ENCODE results near the gene ZSWIM2. TPM values are rescaled to one million over a fixed set of nuclear protein-coding genes. Genes with fewer than 3 reads are reported as not detected.
A peak's percentile ranks its signal among the peaks of the same experiment; 100 is the strongest.
"Not testable (repeated sequence)": the region's sequence is repeated elsewhere in the genome, so short reads cannot be mapped to it uniquely, and the experiment has no call there.

The ZSWIM2 gene, protein sequence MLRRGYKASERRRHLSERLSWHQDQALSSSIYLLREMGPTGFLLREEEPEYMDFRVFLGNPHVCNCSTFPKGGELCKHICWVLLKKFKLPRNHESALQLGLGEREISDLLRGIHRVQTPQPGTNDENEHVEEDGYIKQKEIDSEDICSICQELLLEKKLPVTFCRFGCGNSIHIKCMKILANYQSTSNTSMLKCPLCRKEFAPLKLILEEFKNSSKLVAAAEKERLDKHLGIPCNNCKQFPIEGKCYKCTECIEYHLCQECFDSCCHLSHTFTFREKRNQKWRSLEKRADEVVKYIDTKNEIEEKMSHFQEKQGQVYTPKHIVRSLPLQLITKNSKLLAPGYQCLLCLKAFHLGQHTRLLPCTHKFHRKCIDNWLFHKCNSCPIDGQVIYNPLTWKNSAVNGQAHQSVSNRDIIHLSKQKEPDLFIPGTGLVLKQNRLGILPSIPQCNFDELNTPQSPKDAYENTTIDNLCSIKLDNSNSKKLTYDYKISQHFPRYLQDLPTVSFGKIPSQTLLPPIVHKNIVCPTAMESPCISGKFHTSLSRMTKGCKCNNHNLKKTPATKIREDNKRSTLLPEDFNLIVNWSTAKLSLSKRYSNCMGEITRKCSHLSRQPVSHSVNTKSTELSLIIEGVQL
- total RNA-seq = not detected

DNA sequence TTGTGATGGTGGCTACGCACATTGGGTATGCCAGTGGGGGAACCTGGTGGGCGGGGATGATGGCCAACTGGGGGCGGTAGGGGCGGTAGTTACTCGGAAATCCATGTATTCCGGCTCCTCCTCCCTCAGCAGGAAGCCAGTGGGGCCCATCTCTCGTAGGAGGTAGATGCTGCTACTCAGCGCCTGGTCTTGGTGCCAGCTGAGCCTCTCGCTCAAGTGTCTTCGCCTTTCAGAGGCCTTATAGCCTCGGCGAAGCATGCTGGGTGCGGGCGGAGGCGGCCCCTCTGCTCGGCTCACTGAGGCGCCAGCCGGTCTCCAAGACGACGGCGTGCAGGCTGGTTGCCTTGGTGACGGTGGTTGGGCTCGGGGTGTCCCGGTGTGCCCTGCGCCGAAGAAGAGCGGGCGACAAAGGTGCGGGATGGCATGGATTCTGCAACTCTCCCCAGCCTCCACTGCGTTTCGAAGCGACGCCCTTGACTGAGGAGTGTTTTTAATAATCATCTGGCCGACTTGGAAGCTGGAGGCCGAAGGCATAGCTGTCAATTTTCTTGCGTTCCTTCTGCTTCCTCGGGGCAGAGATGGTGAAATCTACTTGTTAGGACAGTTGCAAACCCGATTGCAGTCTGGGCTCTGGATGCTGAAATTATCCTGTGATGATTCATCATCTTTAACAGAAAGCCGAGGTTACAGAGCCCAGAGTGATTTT lies at the start of gene ZSWIM2:
Gene ZSWIM2 (minus strand): TSS at position 298 of the 706 bp plus-strand sequence. CDS start 40 bp downstream, at position 258.
- peak; percentile 60 for ATAC-seq
- peak within 1 kb of the TSS; percentile 28 for H3K4me3 Mint-ChIP-seq
- CTCF ChIA-PET = no interaction called here

DNA sequence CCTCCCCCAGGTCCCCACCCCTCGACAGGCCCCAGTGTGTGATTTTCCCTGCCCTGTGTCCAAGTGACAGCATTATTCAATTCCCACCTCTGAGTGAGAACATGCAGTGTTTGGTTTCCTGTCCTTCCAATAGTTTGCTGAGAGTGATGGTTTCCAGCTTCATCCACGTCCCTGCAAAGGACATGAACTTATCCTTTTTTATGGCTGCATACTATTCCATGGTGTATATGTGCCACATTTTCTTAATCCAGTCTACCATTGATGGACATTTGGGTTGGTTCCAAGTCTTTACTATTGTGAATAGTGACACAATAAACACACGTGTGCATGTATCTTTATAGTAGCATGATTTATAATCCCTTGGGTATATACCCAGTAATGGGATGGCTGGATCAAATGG lies 47.2 kb upstream of the ZSWIM2 start:
- H3K27me3 Mint-ChIP-seq; H3K4me1 Mint-ChIP-seq; CTCF ChIA-PET; H3K9me3 Mint-ChIP-seq (ENCODE audit: low read depth); DNase-seq; H3K36me3 Mint-ChIP-seq; H3K27ac Mint-ChIP-seq; H3K4me3 Mint-ChIP-seq; ATAC-seq: not testable (repeated sequence)

More for the DNA sequence above, at the start of gene ZSWIM2:
- Mint-ChIP-seq H3K9me3 (ENCODE audit: low read depth) (no peaks in the 10 kb centered on the region), H3K4me1 (peaks cover 12% of the 10 kb centered on the region), H3K27me3 (peaks cover 22% of the 10 kb centered on the region), H3K36me3 (no peaks in the 10 kb centered on the region), H3K27ac (no peak within 1 kb of the TSS)
- DNase-seq = peak; percentile 46

DNA sequence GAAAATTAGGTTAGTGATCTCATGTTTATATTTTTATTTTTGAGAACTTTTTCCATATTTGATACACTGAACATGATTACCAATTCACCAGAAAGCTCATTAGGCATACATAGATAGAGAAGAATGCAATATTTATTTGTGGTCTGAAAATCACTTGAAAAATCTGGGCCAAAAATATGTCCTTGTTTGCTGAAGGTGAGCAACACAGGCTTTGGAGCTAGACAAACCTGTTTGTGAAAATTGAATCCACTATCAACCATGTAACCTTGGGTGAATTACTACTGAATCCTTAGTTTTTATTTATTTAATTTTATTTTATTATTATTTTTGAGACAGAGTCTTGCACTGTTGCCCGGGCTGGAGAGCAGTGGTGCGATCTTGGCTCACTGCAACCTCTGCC lies 46.5 kb upstream of the ZSWIM2 start:
- Mint-ChIP-seq H3K27ac (no peak overlapping the region), H3K4me1 (no peaks in the 10 kb centered on the region), H3K36me3 (no peaks in the 10 kb centered on the region), H3K27me3 (no peaks in the 10 kb centered on the region), H3K9me3 (ENCODE audit: low read depth) (peaks cover 5% of the 10 kb centered on the region), H3K4me3 (no peak overlapping the region)
- no peak for ATAC-seq
- CTCF ChIA-PET = no interaction called here
- DNase-seq = no peak

DNA sequence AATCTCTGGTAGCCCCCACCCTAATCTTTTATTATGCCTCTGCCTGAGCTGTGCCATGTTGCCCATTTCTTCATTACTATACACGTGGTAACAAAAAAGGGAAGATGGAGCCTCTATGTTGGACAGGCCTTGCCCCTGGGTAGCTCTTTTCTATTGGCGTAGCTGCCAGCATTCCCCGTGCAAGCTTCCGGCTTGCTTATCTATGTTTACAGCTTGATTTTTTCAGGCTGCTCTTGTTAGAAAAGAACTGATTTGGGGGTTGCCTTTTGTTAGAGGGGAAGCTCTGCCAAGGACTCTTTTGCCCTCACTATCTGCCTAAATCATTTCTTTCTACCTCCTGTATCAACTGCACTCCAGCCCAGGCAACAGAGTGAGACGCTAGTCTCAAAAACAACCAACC lies 45.5 kb upstream of the ZSWIM2 start:
- no peak for DNase-seq
- H3K9me3 Mint-ChIP-seq (ENCODE audit: low read depth) = peaks cover 3% of the 10 kb centered on the region
- no peak for ATAC-seq
- H3K27me3 Mint-ChIP-seq = no peaks in the 10 kb centered on the region
- H3K27ac Mint-ChIP-seq = no peak overlapping the region
- no peaks in the 10 kb centered on the region for H3K4me1 Mint-ChIP-seq
- no peaks in the 10 kb centered on the region for H3K36me3 Mint-ChIP-seq
- CTCF ChIA-PET = no interaction called here
- H3K4me3 Mint-ChIP-seq = no peak overlapping the region

DNA sequence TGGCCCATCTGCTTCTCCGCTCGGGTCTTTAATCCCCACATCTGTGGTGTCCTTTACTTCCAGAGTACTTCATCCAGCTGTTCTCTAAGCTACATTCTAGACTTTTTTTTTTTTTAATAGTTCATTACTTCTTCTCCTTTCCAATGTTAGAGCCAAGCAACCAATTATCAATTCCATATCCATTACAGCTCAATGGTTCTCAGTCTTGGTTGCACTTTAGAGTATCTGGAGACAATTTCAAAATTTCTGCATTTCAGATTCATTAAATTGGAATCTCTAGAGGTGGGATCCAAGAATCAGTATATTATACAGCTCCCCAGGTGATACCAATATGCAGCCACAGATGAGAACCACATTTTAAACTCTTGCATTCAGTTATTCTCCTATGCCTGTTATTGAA lies 43.9 kb upstream of the ZSWIM2 start:
- Mint-ChIP-seq H3K4me1 (no peaks in the 10 kb centered on the region), H3K36me3 (no peaks in the 10 kb centered on the region), H3K4me3 (no peak overlapping the region), H3K27me3 (no peaks in the 10 kb centered on the region), H3K27ac (no peak overlapping the region), H3K9me3 (ENCODE audit: low read depth) (peaks cover 3% of the 10 kb centered on the region)
- CTCF ChIA-PET = no interaction called here
- ATAC-seq (no peak), DNase-seq (no peak)

DNA sequence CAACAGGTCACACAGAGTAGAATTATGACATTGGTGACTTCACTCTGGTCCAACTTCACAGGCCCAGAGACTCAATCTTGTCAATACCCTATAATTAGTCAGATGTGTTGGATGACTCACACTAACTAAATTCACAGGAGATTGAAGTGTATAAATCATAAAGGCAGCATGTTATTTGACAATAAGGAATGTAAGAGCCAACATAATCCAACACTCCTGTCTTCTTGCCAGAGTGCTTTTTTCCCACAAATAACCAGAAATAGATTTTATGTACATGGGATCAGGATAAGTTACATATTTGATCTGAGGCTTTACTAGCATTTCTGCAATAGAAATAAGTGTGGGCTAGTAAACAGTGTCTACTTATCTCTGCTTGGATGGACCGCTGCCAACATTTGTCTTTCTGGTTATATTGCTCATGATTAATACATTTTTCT lies 42.2 kb upstream of the ZSWIM2 start:
- Mint-ChIP-seq H3K27ac (no peak overlapping the region), H3K9me3 (ENCODE audit: low read depth) (peaks cover 3% of the 10 kb centered on the region), H3K4me3 (no peak overlapping the region), H3K4me1 (no peaks in the 10 kb centered on the region), H3K36me3 (no peaks in the 10 kb centered on the region), H3K27me3 (no peaks in the 10 kb centered on the region)
- ATAC-seq (no peak), DNase-seq (no peak)
- CTCF ChIA-PET = no interaction called here

DNA sequence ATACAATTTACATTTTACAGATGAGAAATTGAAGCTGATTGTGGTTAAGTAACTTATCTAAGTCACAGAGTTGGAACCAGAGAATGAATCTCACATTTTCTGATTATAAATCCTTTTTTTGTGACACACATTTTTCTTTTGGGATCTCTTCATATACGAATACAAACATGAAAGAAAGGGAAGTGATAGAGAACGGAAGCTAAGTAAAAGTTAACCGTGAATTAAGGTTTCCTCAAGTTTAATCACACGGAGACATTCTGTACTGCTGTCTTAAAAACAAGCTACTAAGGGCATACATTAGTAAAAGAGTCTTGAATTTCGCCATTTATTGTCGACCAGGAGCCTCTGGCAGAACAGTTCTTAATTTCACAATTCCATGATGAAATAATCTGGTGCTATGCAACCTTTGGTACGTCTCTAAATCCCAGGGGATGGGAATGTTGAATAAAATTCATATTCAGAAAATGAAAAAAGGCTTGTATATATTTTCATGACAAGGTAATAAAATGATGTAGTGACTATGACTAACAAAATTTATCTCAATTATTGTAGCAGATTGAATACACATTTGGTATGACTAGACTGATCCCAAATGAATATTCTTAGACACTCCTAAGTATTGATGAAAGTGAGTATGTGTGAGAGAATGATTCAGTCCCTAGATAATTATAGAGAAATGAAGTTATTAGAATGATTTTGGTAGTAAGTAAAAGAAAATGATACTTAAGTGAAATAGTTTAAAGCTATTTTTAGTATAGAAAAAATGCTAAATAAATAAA lies 40.3 kb upstream of the ZSWIM2 start:
- H3K4me3 Mint-ChIP-seq = no peak overlapping the region
- H3K9me3 Mint-ChIP-seq (ENCODE audit: low read depth) = no peaks in the 10 kb centered on the region
- DNase-seq = no peak
- no peaks in the 10 kb centered on the region for H3K27me3 Mint-ChIP-seq
- H3K36me3 Mint-ChIP-seq = no peaks in the 10 kb centered on the region
- H3K27ac Mint-ChIP-seq = no peak overlapping the region
- ATAC-seq = no peak
- CTCF ChIA-PET = no interaction called here
- H3K4me1 Mint-ChIP-seq = no peaks in the 10 kb centered on the region

DNA sequence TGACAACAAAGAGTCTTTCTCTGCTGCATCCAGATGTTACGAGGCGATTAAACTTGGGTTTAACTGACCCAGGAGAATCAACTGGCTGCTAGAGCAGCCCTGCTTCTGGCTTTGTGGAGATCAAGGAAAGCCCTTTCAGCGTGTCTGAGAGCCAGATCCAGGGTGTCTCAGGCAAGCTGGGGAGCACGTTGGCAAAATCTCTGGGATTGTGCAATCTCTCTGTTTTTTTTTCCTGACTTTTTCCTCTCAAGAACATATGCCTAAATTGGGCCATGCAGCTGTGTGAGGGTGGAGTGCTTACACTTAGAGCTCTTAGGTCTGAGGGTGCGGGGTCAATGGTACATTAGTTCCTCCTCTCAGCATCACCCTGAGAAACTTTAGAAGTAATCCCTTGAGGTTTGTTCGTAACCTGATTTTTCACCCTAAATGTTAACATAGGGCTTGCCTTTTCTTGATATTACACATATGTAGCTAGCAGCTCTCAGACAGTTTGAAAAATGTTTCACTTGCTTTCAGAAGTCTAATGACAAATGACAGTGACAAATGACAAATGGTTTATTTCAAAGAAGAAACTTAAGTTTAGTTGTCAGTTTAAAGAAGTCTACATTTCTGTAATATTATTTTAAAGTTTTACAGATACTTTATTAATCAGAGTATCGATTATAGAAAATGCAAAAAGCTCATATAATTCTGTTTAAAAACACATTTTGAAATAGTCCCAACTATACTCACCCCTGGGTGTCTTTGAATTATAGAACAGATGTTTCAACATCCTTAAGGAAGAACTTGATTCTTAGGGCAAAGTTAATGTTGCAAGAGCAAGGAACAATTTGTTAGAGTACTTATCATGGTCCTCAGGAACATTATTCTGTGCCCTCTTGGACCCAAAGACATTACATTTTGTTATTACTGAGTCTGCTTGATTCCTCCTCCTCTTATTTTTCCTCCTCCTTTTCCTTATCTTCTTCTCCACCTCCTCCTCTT lies 38.4 kb upstream of the ZSWIM2 start:
- Mint-ChIP-seq H3K36me3 (no peaks in the 10 kb centered on the region), H3K4me3 (no peak overlapping the region), H3K9me3 (ENCODE audit: low read depth) (no peaks in the 10 kb centered on the region), H3K4me1 (no peaks in the 10 kb centered on the region), H3K27ac (no peak overlapping the region), H3K27me3 (no peaks in the 10 kb centered on the region)
- no peak for DNase-seq
- ATAC-seq = no peak
- CTCF ChIA-PET = no interaction called here

DNA sequence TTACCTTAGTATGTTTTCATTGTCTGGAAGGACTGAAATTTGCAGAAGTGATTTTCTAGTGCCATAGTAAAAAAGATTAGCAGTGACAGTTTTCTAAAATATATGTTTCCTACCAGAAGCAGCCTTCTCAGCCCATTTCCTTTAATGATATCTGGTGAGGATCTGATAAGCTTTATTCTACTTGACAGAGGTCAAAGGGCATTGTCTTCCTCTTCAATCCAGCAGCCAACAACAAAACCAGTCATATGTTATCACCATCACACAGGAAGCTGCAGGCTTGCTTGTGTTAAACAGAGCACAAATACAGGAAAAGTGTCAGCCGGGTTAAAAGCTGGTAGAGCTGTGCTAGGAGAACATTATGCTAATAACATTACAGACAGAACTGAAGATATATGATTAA lies 35.6 kb upstream of the ZSWIM2 start:
- Mint-ChIP-seq H3K4me1 (no peaks in the 10 kb centered on the region), H3K27me3 (no peaks in the 10 kb centered on the region), H3K27ac (no peak overlapping the region), H3K9me3 (ENCODE audit: low read depth) (no peaks in the 10 kb centered on the region), H3K36me3 (no peaks in the 10 kb centered on the region), H3K4me3 (no peak overlapping the region)
- ATAC-seq (no peak), DNase-seq (no peak)
- CTCF ChIA-PET = no interaction called here

DNA sequence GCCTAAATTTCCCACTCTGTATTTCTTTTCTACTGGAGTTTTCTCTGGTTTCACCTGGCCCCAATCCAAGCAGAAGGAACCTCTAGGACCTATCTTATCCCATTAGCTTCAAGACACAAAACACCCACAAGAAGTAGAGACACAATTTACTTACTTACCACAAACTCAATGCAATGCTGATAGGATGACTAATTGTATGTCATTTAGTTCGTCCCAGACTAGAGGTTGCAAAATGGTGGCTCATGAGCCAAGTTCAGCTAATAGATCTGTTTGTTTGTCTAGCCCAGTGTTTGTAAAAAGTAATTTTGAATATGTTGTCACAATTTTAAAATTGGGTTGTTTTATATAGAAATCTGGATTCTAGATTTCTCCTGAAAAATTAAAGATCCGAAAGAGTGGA lies 34.7 kb upstream of the ZSWIM2 start:
- ATAC-seq = no peak

DNA sequence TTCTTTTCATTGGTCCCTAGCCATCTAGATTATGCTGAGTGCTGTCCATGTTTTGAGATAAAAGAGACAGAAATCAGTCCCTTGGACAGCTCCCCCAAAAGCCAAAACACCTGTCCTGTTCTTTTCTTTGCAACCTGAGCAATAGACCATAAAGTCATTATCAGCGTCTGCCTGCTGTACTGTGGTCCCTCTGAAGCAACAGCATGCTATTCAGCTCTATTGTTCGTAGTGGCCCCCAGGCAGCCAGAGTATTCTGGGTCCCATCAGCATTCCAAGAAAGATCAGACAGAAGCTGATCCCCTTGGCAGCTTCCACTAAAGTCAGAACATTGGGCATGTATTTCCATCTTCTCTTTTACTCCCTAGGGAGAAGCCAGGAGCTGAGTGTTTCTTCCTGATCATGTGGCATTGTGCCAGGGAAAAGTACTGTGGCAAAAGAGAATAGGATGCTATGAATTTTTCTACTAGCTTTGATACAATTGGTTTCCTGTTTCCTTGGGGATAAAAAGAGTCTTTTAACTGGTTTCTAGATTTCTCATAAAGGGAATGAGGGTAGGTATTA lies 33.6 kb upstream of the ZSWIM2 start:
- H3K9me3 Mint-ChIP-seq (ENCODE audit: low read depth) = no peaks in the 10 kb centered on the region
- no peaks in the 10 kb centered on the region for H3K27me3 Mint-ChIP-seq
- DNase-seq (no peak), ATAC-seq (no peak)
- H3K36me3 Mint-ChIP-seq = no peaks in the 10 kb centered on the region
- no peak overlapping the region for H3K4me3 Mint-ChIP-seq
- no peak overlapping the region for H3K27ac Mint-ChIP-seq
- CTCF ChIA-PET = no interaction called here
- no peaks in the 10 kb centered on the region for H3K4me1 Mint-ChIP-seq

More for the DNA sequence above, 34.7 kb upstream of the ZSWIM2 start:
- no peak overlapping the region for H3K27ac Mint-ChIP-seq
- no peaks in the 10 kb centered on the region for H3K36me3 Mint-ChIP-seq
- H3K27me3 Mint-ChIP-seq = no peaks in the 10 kb centered on the region
- CTCF ChIA-PET = no interaction called here
- H3K4me1 Mint-ChIP-seq = no peaks in the 10 kb centered on the region
- no peak for DNase-seq
- H3K9me3 Mint-ChIP-seq (ENCODE audit: low read depth) = no peaks in the 10 kb centered on the region
- no peak overlapping the region for H3K4me3 Mint-ChIP-seq

DNA sequence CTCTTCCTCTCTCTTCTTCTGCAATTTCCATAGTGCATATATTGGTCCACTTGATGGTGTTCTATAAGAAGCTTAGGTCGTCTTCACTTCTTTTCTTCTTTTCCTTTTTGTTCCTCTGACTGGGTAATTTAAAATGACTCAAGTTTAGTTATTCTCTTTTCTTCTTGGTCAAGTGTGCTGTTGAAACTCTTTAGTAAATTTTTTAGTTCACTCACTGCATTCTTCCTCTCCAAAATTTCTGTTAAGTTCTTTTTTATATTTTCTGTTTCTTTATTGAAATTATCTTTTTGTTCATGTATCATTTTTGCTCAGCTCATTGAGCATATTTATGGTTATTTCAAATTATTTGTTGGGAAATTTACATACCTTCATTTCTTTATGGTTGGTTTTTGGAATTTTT lies 32.7 kb upstream of the ZSWIM2 start:
- Mint-ChIP-seq H3K27ac (no peak overlapping the region), H3K36me3 (no peaks in the 10 kb centered on the region), H3K4me1 (no peaks in the 10 kb centered on the region), H3K9me3 (ENCODE audit: low read depth) (no peaks in the 10 kb centered on the region), H3K4me3 (no peak overlapping the region), H3K27me3 (no peaks in the 10 kb centered on the region)
- CTCF ChIA-PET = no interaction called here
- DNase-seq (no peak), ATAC-seq (no peak)

Data from activated CD8-positive, alpha-beta memory T cell treated with anti-CD3 and anti-CD28 coated beads, Interleukin-2, amount 10 ng/mL, durations not matched to agents 7 days and 5 days (primary cell).